ENCODE measurements around the gene PF4V1.

- TF ChIP-seq CTCF (conservative IDR thresholded peaks at IDR 0.05; ENCODE audit: low read length), result no peak
- TF ChIP-seq EZH2phosphoT487 (IDR thresholded peaks at IDR 0.05; ENCODE audit: borderline replicate concordance, low read depth, low read length), result no peak
Observed at GRCh38 chr4:73892966-73893365, 39.9 kb downstream of the PF4V1 start.

Measured in OCI-LY7 (cell line).